ENCODE data around the gene PCAT7.

Gene PCAT7

GRCh38 chr9:94606646-94607422 lies 52.0 kb downstream of the PCAT7 start:
- DNase-seq, result no peak

DNA sequence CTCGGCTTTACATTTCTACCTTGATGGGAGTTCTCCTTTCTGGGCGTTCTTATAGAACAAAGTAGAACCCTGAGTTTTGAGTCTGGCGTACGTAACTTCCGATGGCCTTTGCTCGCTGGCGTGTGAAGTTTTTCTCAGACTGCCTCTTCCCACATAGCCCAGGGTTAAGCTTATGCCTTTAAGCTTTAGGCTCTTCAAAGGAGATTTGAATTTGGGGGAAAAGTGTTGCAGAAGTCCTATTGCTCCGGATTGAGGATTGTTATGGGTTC lies 52.5 kb downstream of the PCAT7 start:
- no peak for DNase-seq

DNA sequence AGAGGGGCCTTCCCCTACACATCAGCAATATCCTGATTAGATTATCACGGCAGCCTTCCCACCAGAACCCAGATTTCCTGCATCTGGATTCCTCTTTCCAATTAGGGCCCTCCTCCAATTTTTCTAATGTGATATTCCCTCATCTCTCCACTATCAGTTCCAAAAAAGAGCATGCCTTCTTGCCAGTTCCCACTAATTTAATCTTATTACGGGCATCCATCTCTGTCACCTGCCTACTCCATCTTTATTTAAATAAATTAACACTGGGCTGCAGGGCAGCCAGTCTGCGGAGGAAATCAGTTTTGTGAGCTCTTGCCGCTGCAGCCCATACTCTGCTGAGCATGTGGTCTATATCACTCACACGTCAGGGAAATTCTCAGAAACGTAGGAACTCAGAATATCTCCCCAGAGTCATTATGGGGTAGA lies 55.3 kb downstream of the PCAT7 start:
- DNase-seq, result no peak

- DNase-seq, result no peak
These were observed 56.8 kb downstream of the PCAT7 start for GRCh38 chr9:94611638-94612068.

GRCh38 chr9:94612071-94612470 lies 57.2 kb downstream of the PCAT7 start:
- no peak for DNase-seq

DNA sequence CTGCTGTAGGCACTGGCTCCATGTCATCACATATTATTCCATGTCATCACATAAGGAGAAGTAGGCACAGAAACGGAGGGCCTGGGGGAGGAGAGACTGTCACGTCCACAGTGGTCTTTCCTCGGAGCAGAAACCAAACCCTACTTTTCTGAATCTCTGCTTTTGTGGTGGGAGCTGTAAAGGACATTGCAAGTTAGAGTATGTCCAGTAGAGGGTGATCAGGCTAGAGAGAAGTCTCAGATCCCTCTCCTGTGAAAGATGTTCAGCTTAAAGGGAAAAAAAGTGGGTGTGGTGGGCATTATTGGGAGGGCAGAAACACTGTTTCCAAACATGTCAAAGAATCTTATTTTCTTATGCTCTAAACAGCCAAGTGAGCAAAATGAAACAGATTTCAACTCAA lies 58.1 kb downstream of the PCAT7 start:
- DNase-seq, result no peak

DNA sequence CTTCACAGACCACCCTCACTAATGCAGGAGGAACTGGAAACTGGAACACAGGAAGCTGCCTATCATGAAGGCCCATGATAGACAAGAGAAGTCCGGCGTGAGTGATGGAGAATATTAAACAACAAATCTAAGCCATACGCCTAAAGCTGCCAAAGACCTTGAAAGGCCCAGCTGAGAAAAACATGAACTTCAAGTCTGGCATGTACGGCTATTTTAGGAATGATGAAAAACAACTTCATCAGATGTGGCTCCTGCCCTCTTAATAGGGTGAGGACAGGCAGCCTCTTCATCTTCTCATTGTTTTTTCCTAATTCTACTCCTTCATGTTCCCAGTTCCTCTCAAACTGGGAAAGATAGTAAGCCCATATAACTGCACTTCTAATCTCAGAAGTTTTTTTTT lies 64.1 kb downstream of the PCAT7 start:
- DNase-seq, result no peak
